HCT116 (cell line): ENCODE results near the gene ARID5B. TPM values are rescaled to one million over a fixed set of nuclear protein-coding genes. Genes with fewer than 3 reads are reported as not detected.

Experiments used
- ATAC-seq: fragments of 200-7000 bp; cut with Tn5 transposase; 2 replicates; pipeline ENCODE4 v1.9.1; 2020; ENCODE audit warnings: mild to moderate bottlenecking, moderate library complexity
- BruUV-seq: library from RNA; stranded (reverse); fragments of 400-500 nt; replicated peaks from 2 replicates; lab custom pipeline; 2021; lab: Mats Ljungman, UMichigan
- CTCF ChIA-PET: fragments of 300-600 bp; sonication (Branson Sonifier 250); formaldehyde crosslinking; loops from one replicate; lab custom pipeline; 2021; ENCODE audit warnings: antibody characterized with exemption; lab: Charles Lee
- POLR2A ChIA-PET: fragments of 300-600, 350-600 bp; sonication (Branson Sonifier 250); formaldehyde crosslinking; loops from one replicate; lab custom pipeline; 2021; ENCODE audit warnings: antibody characterized with exemption; lab: Charles Lee
- RAD21 ChIA-PET, 2 experiments: fragments of 300-600 bp; sonication (Branson Sonifier 250); formaldehyde crosslinking; loops; one replicate each; lab custom pipeline; 2023; ENCODE audit warnings: low total read pairs in 2 of 2; ENCODE audit not compliant: uncharacterized antibody in 2 of 2, unreplicated experiment in 2 of 2, low non-redundant PET in 1 of 2; lab: Charles Lee
- DNase-seq: peaks from one replicate; pipeline ENCODE4 v3.0.0-alpha.2; 2010; ENCODE audit warnings: low read depth, low spot score
- H2AFZ ChIP-seq: fragments of 200-600 bp; shearing (Covaris generic), sonication (generic); 2 replicates; pipeline ENCODE4 v1.6.1; 2017; ENCODE audit warnings: low read depth, mixed run types, mixed read lengths, antibody characterized with exemption, low read length; ENCODE audit not compliant: poor library complexity, severe bottlenecking
- H3K27ac ChIP-seq: 2 replicates; pipeline ENCODE4 v1.5.1; 2012; ENCODE audit warnings: low read depth, low read length
- H3K27me3 ChIP-seq: fragments of 200-600 bp; sonication (generic); 2 replicates; pipeline ENCODE4 v1.6.1; 2016; ENCODE audit warnings: mixed run types, low read length, mixed read lengths; ENCODE audit not compliant: insufficient read depth
- H3K36me3 ChIP-seq, 2 experiments: fragments of 200-500 bp in 1 of 2; fragments of 200-600 bp in 1 of 2; sonication (Bioruptor generic) in 1 of 2; sonication (generic) in 1 of 2; 2 replicates each; pipeline versions ENCODE4 v1.5.1 to v1.6.1; 2014 to 2016; ENCODE audit warnings: low read length in 2 of 2, inconsistent platforms in 1 of 2, mixed read lengths in 1 of 2, mixed run types in 1 of 2; ENCODE audit not compliant: insufficient read depth in 2 of 2, control insufficient read depth in 1 of 2
- H3K4me1 ChIP-seq, 2 experiments: fragments of 200-600 bp in 1 of 2; sonication (generic) in 1 of 2; 2 replicates each; pipeline versions ENCODE4 v1.5.1 to v1.6.1; 2012 to 2017; ENCODE audit warnings: low read length in 2 of 2, inconsistent platforms in 1 of 2, mild to moderate bottlenecking in 1 of 2, mixed read lengths in 1 of 2, mixed run types in 1 of 2, moderate library complexity in 1 of 2; ENCODE audit not compliant: insufficient read depth in 2 of 2, control insufficient read depth in 1 of 2
- H3K4me2 ChIP-seq: fragments of 200-600 bp; sonication (generic); 2 replicates; pipeline ENCODE4 v1.6.1; 2017; ENCODE audit warnings: mixed run types, low read length, mixed read lengths
- H3K4me3 ChIP-seq, 2 experiments: fragments of 200-600 bp in 1 of 2; sonication (generic) in 1 of 2; replicated peaks in 1 of 2; 2 replicates each; pipeline ENCODE4 v1.5.1; 2011 to 2016; ENCODE audit warnings: low read length in 2 of 2, control low read depth in 1 of 2, low read depth in 1 of 2, mild to moderate bottlenecking in 1 of 2, mixed read lengths in 1 of 2, mixed run types in 1 of 2
- H3K79me2 ChIP-seq: fragments of 200-600 bp; sonication (generic); 2 replicates; pipeline ENCODE4 v1.6.1; 2017; ENCODE audit warnings: mild to moderate bottlenecking, mixed run types, low read length, moderate library complexity, mixed read lengths; ENCODE audit not compliant: insufficient read depth
- H3K9ac ChIP-seq: fragments of 200-600 bp; sonication (generic); 2 replicates; pipeline ENCODE4 v1.6.1; 2016; ENCODE audit warnings: low read length, mixed read lengths
- H3K9me2 ChIP-seq: fragments of 200-600 bp; sonication (generic), shearing (Covaris generic); 2 replicates; pipeline ENCODE4 v1.6.1; 2017; ENCODE audit warnings: mixed run types, mild to moderate bottlenecking, moderate library complexity; ENCODE audit not compliant: insufficient read depth
- H3K9me3 ChIP-seq, 2 experiments: fragments of 200-500 bp in 1 of 2; fragments of 200-600 bp in 1 of 2; sonication (Bioruptor generic) in 1 of 2; sonication (generic) in 1 of 2; 2 replicates each; pipeline ENCODE4 v1.6.1; 2014 to 2017; ENCODE audit warnings: low read length in 2 of 2, mixed read lengths in 2 of 2, inconsistent platforms in 1 of 2, low read depth in 1 of 2, mild to moderate bottlenecking in 1 of 2, mixed run types in 1 of 2, moderate library complexity in 1 of 2; ENCODE audit not compliant: control insufficient read depth in 1 of 2, insufficient read depth in 1 of 2
- H4K20me1 ChIP-seq: fragments of 200-600 bp; sonication (generic), shearing (Covaris generic); 2 replicates; pipeline ENCODE4 v1.6.1; 2017; ENCODE audit warnings: mixed run types, mild to moderate bottlenecking, moderate library complexity; ENCODE audit not compliant: insufficient read depth
- CEBPB ChIP-seq: IDR thresholded peaks from 2 replicates; pipeline ENCODE4 v1.6.1; 2012; ENCODE audit warnings: low read depth
- CTCF ChIP-seq, 3 experiments: fragments of 200-600 bp in 1 of 3; sonication (generic) in 1 of 3; IDR thresholded peaks in 2 of 3; conservative IDR thresholded peaks in 1 of 3; 2 replicates each; pipeline ENCODE4 v1.5.1; 2012 to 2017; ENCODE audit warnings: low read depth in 2 of 3, low read length in 2 of 3, antibody characterized with exemption in 1 of 3, borderline replicate concordance in 1 of 3, control low read depth in 1 of 3, mild to moderate bottlenecking in 1 of 3, mixed read lengths in 1 of 3, mixed run types in 1 of 3, moderate library complexity in 1 of 3; ENCODE audit not compliant: insufficient read depth in 1 of 3
- EGR1 ChIP-seq: IDR thresholded peaks from 2 replicates; pipeline ENCODE4 v1.6.1; 2012; ENCODE audit warnings: low read depth
- ELF1 ChIP-seq: IDR thresholded peaks from 2 replicates; pipeline ENCODE4 v1.6.1; 2012; ENCODE audit warnings: low read depth, borderline replicate concordance
- EZH2 ChIP-seq: fragments of 200-600 bp; sonication (generic); IDR thresholded peaks from 2 replicates; pipeline ENCODE4 v1.6.1; 2017; ENCODE audit warnings: antibody characterized with exemption, mixed run types
- EZH2phosphoT487 ChIP-seq: fragments of 200-600 bp; IDR thresholded peaks from 2 replicates; pipeline ENCODE4 v1.6.1; 2018; ENCODE audit warnings: antibody characterized with exemption, borderline replicate concordance
- FOSL1 ChIP-seq: IDR thresholded peaks from 2 replicates; pipeline ENCODE4 v1.6.1; 2012; ENCODE audit warnings: low read depth
- JUND ChIP-seq: IDR thresholded peaks from 2 replicates; pipeline ENCODE4 v1.6.1; 2012
- MAX ChIP-seq: IDR thresholded peaks from 2 replicates; pipeline ENCODE4 v1.6.1; 2012
- POLR2A ChIP-seq: IDR thresholded peaks from 2 replicates; pipeline ENCODE4 v1.7.0; 2011; ENCODE audit warnings: borderline replicate concordance; ENCODE audit not compliant: insufficient read depth, insufficient read length; ENCODE audit errors: extremely low read depth
- SIN3A ChIP-seq: IDR thresholded peaks from 2 replicates; pipeline ENCODE4 v1.6.1; 2012; ENCODE audit warnings: low read depth
- SP1 ChIP-seq: IDR thresholded peaks from 2 replicates; pipeline ENCODE4 v1.6.1; 2012; ENCODE audit warnings: low read depth
- SRF ChIP-seq: IDR thresholded peaks from 2 replicates; pipeline ENCODE4 v1.6.1; 2012; ENCODE audit warnings: low read depth
- TCF7L2 ChIP-seq: IDR thresholded peaks from 2 replicates; pipeline ENCODE4 v1.7.0; 2011; ENCODE audit warnings: borderline replicate concordance, inconsistent platforms; ENCODE audit not compliant: insufficient read depth, insufficient read length; ENCODE audit errors: extremely low read depth
- YY1 ChIP-seq: IDR thresholded peaks from 2 replicates; pipeline ENCODE4 v1.6.1; 2011; ENCODE audit warnings: low read length, low read depth, moderate library complexity, mild to moderate bottlenecking; ENCODE audit not compliant: insufficient replicate concordance; ENCODE audit errors: extremely low read depth
- ZFX ChIP-seq: fragments of 450-650 bp; IDR thresholded peaks from 2 replicates; pipeline ENCODE4 v1.6.1; 2017
- ZNF274 ChIP-seq: fragments of 200-500 bp; sonication (Bioruptor generic); IDR thresholded peaks from 2 replicates; pipeline ENCODE4 v1.6.1; 2014; ENCODE audit warnings: mild to moderate bottlenecking, low read depth, low read length, inconsistent platforms
- intact Hi-C: fragments of 100-400 bp; cut with micrococcal nuclease; formaldehyde crosslinking; loops from 2 replicates; pipeline ENCODE4 v1.10.0; 2022
- total RNA-seq: library from RNA; stranded (reverse); gene quantifications from one replicate; pipeline ENCODE4 v1.2.1, GENCODE V29; 2021; ENCODE audit not compliant: unreplicated experiment
- TF ChIP-seq, protein P1 (sequence below): IDR thresholded peaks from 2 replicates; pipeline ENCODE4 v1.6.1; 2011; ENCODE audit warnings: mild to moderate bottlenecking, low read length, moderate library complexity; ENCODE audit not compliant: insufficient replicate concordance; ENCODE audit errors: extremely low read depth
- TF ChIP-seq, protein P2 (sequence below): IDR thresholded peaks from 2 replicates; pipeline ENCODE4 v1.6.1; 2012
- TF ChIP-seq, protein P3 (sequence below): IDR thresholded peaks from 2 replicates; pipeline ENCODE4 v1.6.1; 2012; ENCODE audit warnings: low read depth

ARID5B gene
- total RNA-seq, 1 experiment from 2014 or later, result 4.7 TPM

DNA sequence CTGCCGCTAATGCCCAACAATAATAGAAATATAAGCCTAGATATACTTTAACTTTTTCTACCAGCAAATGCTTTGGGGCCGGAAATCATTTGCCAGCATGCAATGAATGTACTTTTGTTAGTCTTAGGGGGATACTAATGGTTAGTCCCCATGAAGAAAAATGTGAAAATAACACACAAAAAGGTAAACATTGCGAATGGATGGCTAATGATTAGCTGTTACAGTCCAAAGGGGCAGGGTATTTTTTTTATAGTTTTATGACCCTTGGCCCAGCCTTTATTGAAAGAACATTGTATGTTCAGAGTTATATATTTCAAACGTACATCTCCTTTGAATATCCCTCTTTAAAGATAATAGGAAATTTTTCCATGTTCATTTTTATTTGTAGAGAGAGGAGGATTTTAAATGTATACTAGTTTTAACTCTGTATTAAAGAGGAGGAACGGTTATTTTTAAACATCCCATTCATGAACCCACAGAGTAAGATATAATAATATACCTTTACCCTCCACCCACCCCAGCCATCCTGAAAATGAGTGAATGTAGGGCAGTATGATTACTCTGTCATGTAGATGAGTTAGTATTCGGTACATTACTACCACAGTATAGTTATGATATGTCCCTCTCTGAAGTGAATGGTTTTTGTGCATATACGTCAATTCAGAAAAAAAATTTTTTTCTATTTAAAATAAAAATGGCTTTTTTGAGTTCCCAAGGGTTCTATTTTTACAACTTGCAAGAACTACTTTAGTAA lies 63.6 kb downstream of the ARID5B start:
- H3K4me1 ChIP-seq, result no peaks in the 10 kb centered on the region
- CTCF ChIA-PET, result no interaction called here
- H3K27me3 ChIP-seq, result no peaks in the 10 kb centered on the region
- ATAC-seq (no peak), DNase-seq (no peak)
- no TSS peak for BruUV-seq
- no peak overlapping the region for H3K9ac ChIP-seq
- no peaks in the 10 kb centered on the region for H3K9me3 ChIP-seq
- H3K4me3 ChIP-seq, result no peak overlapping the region
- H3K9me2 ChIP-seq, result no peaks in the 10 kb centered on the region
- no peak overlapping the region for H2AFZ ChIP-seq
- H4K20me1 ChIP-seq, result no peaks in the 10 kb centered on the region
- no peaks in the 10 kb centered on the region for H3K36me3 ChIP-seq
- RAD21 ChIA-PET, result no interaction called here
- no peak overlapping the region for H3K27ac ChIP-seq
- intact Hi-C loops, result no loop called here
- no peaks in the 10 kb centered on the region for H3K79me2 ChIP-seq
- H3K4me2 ChIP-seq, result no peak overlapping the region
- TF ChIP-seq ZNF274, result no peak
- TF ChIP-seq EZH2, result no peak
- TF ChIP-seq POLR2A, result no peak
- TF ChIP-seq, protein P1, sequence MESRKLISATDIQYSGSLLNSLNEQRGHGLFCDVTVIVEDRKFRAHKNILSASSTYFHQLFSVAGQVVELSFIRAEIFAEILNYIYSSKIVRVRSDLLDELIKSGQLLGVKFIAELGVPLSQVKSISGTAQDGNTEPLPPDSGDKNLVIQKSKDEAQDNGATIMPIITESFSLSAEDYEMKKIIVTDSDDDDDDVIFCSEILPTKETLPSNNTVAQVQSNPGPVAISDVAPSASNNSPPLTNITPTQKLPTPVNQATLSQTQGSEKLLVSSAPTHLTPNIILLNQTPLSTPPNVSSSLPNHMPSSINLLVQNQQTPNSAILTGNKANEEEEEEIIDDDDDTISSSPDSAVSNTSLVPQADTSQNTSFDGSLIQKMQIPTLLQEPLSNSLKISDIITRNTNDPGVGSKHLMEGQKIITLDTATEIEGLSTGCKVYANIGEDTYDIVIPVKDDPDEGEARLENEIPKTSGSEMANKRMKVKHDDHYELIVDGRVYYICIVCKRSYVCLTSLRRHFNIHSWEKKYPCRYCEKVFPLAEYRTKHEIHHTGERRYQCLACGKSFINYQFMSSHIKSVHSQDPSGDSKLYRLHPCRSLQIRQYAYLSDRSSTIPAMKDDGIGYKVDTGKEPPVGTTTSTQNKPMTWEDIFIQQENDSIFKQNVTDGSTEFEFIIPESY, result no peak
- TF ChIP-seq, protein P2, sequence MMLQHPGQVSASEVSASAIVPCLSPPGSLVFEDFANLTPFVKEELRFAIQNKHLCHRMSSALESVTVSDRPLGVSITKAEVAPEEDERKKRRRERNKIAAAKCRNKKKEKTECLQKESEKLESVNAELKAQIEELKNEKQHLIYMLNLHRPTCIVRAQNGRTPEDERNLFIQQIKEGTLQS, result no peak
- no peak for TF ChIP-seq EGR1
- no peak for TF ChIP-seq CEBPB
- TF ChIP-seq YY1, result no peak
- TF ChIP-seq, protein P3, sequence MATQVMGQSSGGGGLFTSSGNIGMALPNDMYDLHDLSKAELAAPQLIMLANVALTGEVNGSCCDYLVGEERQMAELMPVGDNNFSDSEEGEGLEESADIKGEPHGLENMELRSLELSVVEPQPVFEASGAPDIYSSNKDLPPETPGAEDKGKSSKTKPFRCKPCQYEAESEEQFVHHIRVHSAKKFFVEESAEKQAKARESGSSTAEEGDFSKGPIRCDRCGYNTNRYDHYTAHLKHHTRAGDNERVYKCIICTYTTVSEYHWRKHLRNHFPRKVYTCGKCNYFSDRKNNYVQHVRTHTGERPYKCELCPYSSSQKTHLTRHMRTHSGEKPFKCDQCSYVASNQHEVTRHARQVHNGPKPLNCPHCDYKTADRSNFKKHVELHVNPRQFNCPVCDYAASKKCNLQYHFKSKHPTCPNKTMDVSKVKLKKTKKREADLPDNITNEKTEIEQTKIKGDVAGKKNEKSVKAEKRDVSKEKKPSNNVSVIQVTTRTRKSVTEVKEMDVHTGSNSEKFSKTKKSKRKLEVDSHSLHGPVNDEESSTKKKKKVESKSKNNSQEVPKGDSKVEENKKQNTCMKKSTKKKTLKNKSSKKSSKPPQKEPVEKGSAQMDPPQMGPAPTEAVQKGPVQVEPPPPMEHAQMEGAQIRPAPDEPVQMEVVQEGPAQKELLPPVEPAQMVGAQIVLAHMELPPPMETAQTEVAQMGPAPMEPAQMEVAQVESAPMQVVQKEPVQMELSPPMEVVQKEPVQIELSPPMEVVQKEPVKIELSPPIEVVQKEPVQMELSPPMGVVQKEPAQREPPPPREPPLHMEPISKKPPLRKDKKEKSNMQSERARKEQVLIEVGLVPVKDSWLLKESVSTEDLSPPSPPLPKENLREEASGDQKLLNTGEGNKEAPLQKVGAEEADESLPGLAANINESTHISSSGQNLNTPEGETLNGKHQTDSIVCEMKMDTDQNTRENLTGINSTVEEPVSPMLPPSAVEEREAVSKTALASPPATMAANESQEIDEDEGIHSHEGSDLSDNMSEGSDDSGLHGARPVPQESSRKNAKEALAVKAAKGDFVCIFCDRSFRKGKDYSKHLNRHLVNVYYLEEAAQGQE, result no peak
- no peak for TF ChIP-seq ELF1
- no peak for TF ChIP-seq SRF
- no peak for TF ChIP-seq EZH2phosphoT487
- TF ChIP-seq SP1, result no peak
- TF ChIP-seq FOSL1, result no peak
- TF ChIP-seq CTCF (IDR thresholded peaks at IDR 0.05 in 2 of 3, conservative IDR thresholded peaks at IDR 0.05 in 1 of 3; ENCODE audit: borderline replicate concordance in 1 of 3, insufficient read depth in 1 of 3, low read depth in 2 of 3, low read length in 2 of 3), result no peak
- TF ChIP-seq TCF7L2, result no peak
- no peak for TF ChIP-seq MAX
- no peak for TF ChIP-seq ZFX
- no peak for TF ChIP-seq JUND
- TF ChIP-seq SIN3A, result no peak
- POLR2A ChIA-PET, result no interaction called here
